Epithelial cell of proximal tubule (primary cell): Measurements from ENCODE around the gene SNED1. TPM values are rescaled to one million over a fixed set of nuclear protein-coding genes. Genes with fewer than 3 reads are reported as not detected.

Experiments
- DNase-seq: peaks from one replicate; pipeline ENCODE4 v3.0.0-alpha.2; 2011; ENCODE audit warnings: low read depth
- H3K4me3 ChIP-seq: 2 replicates; pipeline ENCODE4 v1.5.1; 2011; ENCODE audit warnings: low read depth, mild to moderate bottlenecking, low read length
- total RNA-seq: library from RNA; depleted of rRNA; stranded (reverse); fragments of >200 nt; gene quantifications from 2 replicates; pipeline ENCODE4 v1.2.3, GENCODE V29; 2015
- TF ChIP-seq, protein P1 (sequence below): conservative IDR thresholded peaks from 2 replicates; pipeline ENCODE4 v1.5.1; 2012; ENCODE audit warnings: low read depth, mild to moderate bottlenecking, low read length

The SNED1 gene
- total RNA-seq, 1 donor from 2014 or later: 0.29 TPM

DNA sequence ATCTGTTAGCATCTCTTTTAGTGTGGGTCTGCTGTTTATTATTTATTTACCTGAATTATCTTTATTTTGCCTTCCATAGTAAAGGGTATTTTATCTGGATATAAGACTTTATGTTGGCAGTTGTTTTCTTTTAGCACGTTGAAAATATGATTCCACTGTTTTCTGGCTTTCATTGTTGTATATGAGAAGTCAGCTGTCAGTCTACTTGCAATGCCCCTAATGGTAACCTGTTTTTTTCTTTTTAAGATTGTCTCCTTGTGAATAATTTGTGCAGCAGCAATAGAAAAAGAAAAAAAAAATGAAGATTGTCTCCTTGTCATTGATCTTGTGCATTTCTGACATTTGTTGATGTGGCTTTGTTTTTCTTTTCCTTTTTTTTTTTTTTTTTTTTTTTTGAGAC is 27.2 kb downstream of the SNED1 start:
- no peak for DNase-seq
- H3K4me3 ChIP-seq: no peak overlapping the region
- TF ChIP-seq, protein P1, sequence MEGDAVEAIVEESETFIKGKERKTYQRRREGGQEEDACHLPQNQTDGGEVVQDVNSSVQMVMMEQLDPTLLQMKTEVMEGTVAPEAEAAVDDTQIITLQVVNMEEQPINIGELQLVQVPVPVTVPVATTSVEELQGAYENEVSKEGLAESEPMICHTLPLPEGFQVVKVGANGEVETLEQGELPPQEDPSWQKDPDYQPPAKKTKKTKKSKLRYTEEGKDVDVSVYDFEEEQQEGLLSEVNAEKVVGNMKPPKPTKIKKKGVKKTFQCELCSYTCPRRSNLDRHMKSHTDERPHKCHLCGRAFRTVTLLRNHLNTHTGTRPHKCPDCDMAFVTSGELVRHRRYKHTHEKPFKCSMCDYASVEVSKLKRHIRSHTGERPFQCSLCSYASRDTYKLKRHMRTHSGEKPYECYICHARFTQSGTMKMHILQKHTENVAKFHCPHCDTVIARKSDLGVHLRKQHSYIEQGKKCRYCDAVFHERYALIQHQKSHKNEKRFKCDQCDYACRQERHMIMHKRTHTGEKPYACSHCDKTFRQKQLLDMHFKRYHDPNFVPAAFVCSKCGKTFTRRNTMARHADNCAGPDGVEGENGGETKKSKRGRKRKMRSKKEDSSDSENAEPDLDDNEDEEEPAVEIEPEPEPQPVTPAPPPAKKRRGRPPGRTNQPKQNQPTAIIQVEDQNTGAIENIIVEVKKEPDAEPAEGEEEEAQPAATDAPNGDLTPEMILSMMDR: no peak

DNA sequence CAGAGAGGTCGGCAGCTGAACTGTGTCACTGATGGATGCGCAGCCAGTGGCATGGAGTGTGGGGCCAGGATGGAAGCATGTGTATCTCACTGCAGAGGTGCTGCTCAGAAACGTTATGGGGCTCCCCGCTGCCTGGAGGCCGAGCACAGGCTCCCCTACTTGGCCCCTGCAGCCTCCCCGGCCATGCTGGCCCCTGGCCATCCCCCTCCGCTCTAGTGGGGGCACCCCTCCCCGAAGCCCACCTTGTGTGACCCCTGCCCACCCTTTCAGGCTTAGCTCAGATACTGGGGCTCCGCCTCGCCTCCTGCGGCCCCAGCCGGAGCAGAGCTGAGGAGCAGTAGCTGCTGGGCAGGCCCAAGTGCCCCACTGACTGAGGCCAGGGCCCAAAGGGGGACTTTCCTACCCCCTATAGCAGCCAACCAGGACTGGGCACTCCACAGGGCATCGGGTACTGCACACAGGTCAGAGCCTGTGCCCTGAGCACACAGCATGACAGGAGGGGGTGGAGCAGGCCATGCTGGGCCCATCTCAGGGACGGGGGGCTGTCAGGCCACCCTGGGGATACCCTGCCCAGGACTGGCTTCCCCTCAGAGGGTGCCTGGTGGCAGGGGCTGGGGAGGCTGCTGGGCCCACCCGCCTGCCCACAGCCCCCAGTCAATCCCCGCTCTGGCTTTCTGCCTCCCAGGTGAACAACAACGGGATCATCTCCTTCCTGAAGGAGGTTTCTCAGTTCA is 31.3 kb downstream of the SNED1 start:
- no peak for DNase-seq
- TF ChIP-seq, protein P1: no peak
- H3K4me3 ChIP-seq: no peak overlapping the region

DNA sequence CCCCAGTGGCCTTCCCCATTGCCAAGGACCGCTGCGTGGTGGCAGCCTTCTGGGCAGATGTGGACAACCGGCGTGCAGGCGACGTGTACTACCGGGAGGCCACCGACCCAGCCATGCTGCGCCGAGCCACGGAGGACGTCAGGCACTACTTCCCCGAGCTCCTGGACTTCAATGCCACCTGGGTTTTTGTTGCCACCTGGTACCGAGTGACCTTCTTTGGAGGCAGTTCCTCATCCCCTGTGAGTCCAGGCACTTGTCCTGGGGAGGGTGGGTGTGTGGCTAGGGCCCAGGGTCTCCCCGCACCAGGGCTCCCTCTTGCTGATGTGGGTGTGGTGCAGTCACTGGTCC is 31.9 kb downstream of the SNED1 start:
- no peak for DNase-seq
- H3K4me3 ChIP-seq: no peak overlapping the region
- TF ChIP-seq, protein P1: no peak

DNA sequence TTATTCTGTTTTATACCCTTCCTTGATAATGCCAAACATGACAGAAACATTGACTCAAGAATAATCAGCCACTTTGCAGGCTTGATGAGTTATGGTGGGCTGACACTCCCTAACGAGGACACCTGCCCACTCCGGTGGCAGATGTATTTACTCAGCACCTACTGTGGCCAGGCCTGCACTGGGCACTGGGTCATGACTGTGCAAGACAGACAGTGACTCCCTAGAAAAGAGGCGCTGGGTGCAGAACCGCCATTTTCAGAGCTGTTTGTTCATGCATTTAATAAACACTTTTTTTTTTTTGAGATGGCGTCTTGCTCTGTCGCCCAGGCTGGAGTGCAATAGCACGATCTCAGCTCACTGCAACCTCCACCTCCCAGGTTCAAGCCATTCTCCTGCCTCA is 32.5 kb downstream of the SNED1 start:
- DNase-seq: no peak
- no peak overlapping the region for H3K4me3 ChIP-seq
- TF ChIP-seq, protein P1: no peak

GRCh38 chr2:241031436-241032165 is 33.2 kb downstream of the SNED1 start:
- DNase-seq: no peak
- no peak overlapping the region for H3K4me3 ChIP-seq
- TF ChIP-seq, protein P1: no peak

DNA sequence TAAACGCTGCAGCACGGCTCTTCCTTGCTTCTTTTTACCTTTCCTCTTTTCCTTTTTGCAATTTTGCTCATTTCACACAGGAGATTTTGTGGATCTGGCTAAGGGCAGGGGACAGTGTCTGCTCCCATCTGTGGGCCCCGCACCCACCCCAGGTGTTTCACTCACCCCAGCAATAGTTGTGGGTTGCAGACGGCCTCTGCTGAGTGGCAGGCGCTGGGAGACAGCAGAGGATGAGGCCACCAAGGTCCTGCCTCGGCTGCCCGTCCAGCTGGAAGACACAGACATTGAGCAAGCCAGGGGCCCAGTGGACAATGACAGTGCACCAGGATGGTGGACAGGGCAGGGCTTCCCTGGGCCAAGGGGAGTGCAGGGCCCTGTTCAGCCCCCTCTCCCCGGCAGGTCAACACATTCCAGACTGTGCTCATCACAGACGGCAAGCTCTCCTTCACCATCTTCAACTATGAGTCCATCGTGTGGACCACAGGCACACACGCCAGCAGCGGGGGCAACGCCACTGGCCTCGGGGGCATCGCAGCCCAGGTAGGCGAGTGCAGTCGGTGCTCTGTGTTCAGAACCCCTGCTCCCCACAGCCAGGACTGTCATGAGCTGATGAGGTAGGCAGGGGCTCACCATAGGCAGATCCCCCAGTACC is 35.0 kb downstream of the SNED1 start:
- TF ChIP-seq, protein P1: no peak
- H3K4me3 ChIP-seq: no peak overlapping the region
- no peak for DNase-seq
